GM13977 (cell line): ENCODE measurements around the gene GSK3B.

Source experiments
- DNase-seq: peaks from one replicate; pipeline ENCODE4 v3.0.0; 2012; ENCODE audit warnings: low spot score
- in situ Hi-C: fragments of 300-500 bp; cut with MboI; formaldehyde crosslinking; loops from one replicate; pipeline ENCODE4 v1.12.0; 2022; ENCODE audit warnings: low sequenced_read_pairs, low pct_unique_long_range_greater_than_20kb, mixed read lengths, inconsistent platforms; ENCODE audit not compliant: unreplicated experiment
- TF ChIP-seq, protein P1 (sequence below): IDR thresholded peaks from 2 replicates; pipeline ENCODE4 v1.5.1; 2012; ENCODE audit warnings: mild to moderate bottlenecking, control low read depth; ENCODE audit not compliant: insufficient read depth; ENCODE audit errors: extremely low read depth, missing control alignments

The GSK3B gene

DNA sequence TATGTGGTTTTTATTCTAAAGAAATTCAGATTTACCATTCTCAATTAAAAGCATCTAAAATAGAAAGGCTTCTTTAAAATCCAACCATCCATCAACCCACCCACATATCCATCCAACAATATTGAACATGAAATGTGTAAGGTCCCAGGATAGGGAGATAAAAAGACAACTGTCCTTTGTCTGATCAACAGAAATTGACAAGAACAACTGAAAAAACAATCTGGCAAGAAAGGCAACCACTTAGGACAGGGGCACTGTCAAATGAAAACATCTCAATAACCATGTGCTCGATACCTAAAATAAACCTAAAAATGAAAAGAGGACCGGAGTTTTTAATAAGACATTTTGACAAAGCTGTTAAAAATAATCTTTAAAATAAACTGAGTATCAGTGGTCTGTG is 245.1 kb downstream of the GSK3B start:
- in situ Hi-C loops: no loop called here
- DNase-seq: no peak
- TF ChIP-seq, protein P1, sequence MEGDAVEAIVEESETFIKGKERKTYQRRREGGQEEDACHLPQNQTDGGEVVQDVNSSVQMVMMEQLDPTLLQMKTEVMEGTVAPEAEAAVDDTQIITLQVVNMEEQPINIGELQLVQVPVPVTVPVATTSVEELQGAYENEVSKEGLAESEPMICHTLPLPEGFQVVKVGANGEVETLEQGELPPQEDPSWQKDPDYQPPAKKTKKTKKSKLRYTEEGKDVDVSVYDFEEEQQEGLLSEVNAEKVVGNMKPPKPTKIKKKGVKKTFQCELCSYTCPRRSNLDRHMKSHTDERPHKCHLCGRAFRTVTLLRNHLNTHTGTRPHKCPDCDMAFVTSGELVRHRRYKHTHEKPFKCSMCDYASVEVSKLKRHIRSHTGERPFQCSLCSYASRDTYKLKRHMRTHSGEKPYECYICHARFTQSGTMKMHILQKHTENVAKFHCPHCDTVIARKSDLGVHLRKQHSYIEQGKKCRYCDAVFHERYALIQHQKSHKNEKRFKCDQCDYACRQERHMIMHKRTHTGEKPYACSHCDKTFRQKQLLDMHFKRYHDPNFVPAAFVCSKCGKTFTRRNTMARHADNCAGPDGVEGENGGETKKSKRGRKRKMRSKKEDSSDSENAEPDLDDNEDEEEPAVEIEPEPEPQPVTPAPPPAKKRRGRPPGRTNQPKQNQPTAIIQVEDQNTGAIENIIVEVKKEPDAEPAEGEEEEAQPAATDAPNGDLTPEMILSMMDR: no peak

DNA sequence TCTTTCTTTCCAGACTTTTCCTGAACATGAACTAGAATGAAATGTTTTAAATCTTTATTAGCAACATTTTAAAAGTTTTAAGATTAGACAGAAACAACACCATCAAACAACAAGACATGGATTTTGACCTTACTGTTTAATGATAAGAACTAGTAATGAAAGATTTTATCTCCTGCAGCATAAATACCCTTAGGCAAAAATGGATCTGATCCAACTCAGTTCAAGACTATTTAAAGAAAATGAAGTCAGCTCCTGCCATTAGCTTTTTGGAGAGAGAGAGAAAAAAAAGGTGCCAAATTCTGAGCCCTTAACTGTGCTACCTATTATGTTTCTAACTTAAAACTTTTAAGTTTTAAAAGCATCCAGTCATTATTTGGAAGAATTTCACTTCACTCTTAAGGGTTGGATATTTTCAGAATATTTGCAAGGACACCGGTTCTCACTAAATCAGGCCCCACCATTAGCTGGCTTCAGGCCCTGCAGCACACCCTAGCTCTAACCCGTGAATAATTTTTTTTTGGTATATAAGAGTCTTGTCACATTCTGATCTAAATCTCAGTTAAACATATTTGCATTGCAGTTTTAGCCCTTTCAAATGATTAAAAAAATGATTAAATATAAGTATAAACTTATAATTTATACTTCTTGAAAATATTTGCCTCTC is 252.3 kb downstream of the GSK3B start:
- TF ChIP-seq, protein P1: no peak
- DNase-seq: no peak
- in situ Hi-C loops: no loop called here

DNA sequence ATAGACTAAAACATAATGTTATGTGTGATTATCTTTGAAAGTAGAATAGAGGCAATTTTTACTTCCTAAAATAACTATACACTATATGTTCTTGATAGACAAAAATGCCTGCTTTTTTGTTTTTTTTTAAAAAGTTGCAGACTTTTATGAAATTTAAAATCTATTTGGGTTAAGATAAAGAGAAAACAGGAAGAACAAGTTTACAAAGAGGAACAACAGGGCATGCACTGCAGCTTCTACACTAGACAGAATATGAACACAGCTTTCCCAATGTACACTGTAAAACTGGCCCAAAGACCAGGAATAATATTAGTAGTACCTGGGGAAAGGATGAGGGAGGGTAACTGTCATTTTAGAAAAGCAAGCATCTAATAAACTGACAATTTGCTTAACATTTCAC is 258.7 kb downstream of the GSK3B start:
- in situ Hi-C loops: no loop called here
- DNase-seq: no peak
- TF ChIP-seq, protein P1: no peak

DNA sequence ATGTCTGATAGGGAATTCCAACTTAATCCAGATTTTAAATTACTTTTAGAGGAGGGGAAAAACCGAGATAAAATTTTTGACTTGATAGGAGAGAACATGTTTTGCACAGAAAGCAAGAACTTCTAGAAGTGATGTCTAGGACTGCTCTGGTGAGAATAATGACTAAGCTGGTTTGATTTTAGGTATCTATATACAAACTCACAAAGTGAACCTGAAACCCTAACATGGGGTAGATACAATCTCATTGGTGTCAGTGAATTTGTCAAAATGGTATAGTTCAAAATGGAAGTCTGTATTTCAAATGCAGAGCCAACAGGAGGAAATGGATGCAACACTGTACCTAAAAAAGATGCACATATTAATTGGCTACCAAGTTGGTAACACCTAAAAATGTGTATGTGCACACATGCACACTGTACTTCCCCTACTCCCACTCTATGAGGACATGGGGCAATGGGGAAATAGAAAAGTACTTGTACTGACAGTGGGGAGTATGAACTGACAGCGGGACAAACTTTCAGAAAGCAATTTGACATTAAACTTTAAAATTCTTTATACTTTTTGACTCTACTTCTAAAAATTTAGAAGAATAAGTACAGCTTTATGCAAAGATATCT is 259.4 kb downstream of the GSK3B start:
- DNase-seq: no peak
- in situ Hi-C loops: no loop called here
- TF ChIP-seq, protein P1: no peak

DNA sequence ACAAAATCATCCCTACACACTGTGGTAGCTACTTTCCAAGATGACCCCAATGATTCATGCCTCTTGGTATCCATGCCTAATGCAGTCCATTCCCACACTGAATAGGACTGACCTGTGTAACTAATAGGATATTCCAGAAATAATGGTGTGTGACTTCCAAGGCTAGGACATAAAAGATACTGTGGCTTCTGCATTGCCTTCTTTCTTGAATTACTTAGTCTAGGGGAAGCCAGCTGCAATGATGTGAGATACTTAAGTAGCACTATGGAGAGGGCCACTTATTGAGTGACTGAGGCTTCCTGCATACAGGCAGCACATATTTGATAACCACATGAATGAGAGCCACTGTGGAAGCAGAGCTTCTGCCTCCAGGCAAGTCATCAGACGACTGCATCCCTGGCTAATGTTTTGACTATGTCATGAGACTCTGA is 262.3 kb downstream of the GSK3B start:
- TF ChIP-seq, protein P1: no peak
- in situ Hi-C loops: no loop called here
- DNase-seq: no peak

- TF ChIP-seq, protein P1: peak; percentile 18
- in situ Hi-C loops: no loop called here
- DNase-seq: no peak
These were observed 263.2 kb downstream of the GSK3B start for GRCh38 chr3:119831022-119831421.
